ENCODE results near the gene RUNX2.

DNA sequence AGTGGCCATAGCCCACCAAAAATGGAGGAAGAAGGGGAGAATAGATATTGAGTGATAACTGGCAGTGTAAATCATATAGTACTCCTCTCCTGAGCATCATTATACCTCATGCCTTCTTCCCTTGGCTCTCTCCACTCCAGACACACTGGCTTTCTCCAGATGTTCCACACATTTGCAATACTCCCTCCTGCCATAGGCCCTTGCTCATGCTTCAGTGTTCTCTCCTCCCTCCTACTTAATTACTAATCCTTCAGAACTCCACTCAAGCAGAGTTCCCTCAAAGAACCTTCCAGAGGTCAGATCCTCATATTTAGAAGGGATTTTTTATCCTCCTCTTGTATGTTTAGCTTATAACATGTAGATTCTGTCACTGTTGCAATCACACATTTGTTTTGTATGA is 329.1 kb downstream of the RUNX2 start:
- no peak for TF ChIP-seq ZFP30 (CRISPR knock-in tag; IDR thresholded peaks at IDR 0.05)
- no peak for TF ChIP-seq ZC3H10 (CRISPR knock-in tag; IDR thresholded peaks at IDR 0.05)
- no peak for TF ChIP-seq SNAI2 (CRISPR knock-in tag; IDR thresholded peaks at IDR 0.05)
- TF ChIP-seq, protein P1, sequence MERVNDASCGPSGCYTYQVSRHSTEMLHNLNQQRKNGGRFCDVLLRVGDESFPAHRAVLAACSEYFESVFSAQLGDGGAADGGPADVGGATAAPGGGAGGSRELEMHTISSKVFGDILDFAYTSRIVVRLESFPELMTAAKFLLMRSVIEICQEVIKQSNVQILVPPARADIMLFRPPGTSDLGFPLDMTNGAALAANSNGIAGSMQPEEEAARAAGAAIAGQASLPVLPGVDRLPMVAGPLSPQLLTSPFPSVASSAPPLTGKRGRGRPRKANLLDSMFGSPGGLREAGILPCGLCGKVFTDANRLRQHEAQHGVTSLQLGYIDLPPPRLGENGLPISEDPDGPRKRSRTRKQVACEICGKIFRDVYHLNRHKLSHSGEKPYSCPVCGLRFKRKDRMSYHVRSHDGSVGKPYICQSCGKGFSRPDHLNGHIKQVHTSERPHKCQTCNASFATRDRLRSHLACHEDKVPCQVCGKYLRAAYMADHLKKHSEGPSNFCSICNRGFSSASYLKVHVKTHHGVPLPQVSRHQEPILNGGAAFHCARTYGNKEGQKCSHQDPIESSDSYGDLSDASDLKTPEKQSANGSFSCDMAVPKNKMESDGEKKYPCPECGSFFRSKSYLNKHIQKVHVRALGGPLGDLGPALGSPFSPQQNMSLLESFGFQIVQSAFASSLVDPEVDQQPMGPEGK (CRISPR knock-in tag; IDR thresholded peaks at IDR 0.05; ENCODE audit: borderline replicate concordance), result no peak
- TF ChIP-seq ESRRG (CRISPR knock-in tag; IDR thresholded peaks at IDR 0.05), result no peak
- TF ChIP-seq, protein P2, sequence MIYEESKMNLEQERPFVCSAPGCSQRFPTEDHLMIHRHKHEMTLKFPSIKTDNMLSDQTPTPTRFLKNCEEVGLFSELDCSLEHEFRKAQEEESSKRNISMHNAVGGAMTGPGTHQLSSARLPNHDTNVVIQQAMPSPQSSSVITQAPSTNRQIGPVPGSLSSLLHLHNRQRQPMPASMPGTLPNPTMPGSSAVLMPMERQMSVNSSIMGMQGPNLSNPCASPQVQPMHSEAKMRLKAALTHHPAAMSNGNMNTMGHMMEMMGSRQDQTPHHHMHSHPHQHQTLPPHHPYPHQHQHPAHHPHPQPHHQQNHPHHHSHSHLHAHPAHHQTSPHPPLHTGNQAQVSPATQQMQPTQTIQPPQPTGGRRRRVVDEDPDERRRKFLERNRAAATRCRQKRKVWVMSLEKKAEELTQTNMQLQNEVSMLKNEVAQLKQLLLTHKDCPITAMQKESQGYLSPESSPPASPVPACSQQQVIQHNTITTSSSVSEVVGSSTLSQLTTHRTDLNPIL (CRISPR knock-in tag; IDR thresholded peaks at IDR 0.05; ENCODE audit: low read depth), result no peak
- no peak for TF ChIP-seq RARB (CRISPR knock-in tag; IDR thresholded peaks at IDR 0.05)
- TF ChIP-seq TCF4 (CRISPR knock-in tag; IDR thresholded peaks at IDR 0.05; ENCODE audit: borderline replicate concordance), result no peak
- no peak for TF ChIP-seq ZNF8 (CRISPR knock-in tag; IDR thresholded peaks at IDR 0.05)
- TF ChIP-seq ZFP3 (CRISPR knock-in tag; IDR thresholded peaks at IDR 0.05), result no peak
- TF ChIP-seq ZNF565 (CRISPR knock-in tag; conservative IDR thresholded peaks at IDR 0.05; ENCODE audit: low read depth), result no peak
- TF ChIP-seq ZNF70 (CRISPR knock-in tag; IDR thresholded peaks at IDR 0.05), result no peak
- no peak for TF ChIP-seq TOX (CRISPR knock-in tag; IDR thresholded peaks at IDR 0.05; ENCODE audit: borderline replicate concordance)
- TF ChIP-seq OSR1 (CRISPR knock-in tag; IDR thresholded peaks at IDR 0.05), result no peak
